ENCODE measurements around the gene RTP5.

Gene RTP5

GRCh38 chr2:241841181-241842066, 28.1 kb upstream of the RTP5 start:
- Histone ChIP-seq H3K27ac (ENCODE audit: low read depth, low read length) (no peak overlapping the region), H2AFZ (ENCODE audit: low read depth, low read length, severe bottlenecking) (no peak overlapping the region), H3K27me3 (ENCODE audit: low read length) (no peaks in the 10 kb centered on the region), H3K4me2 (ENCODE audit: low read depth, low read length, poor library complexity, severe bottlenecking) (no peak overlapping the region), H4K20me1 (ENCODE audit: low read depth, low read length) (no peaks in the 10 kb centered on the region), H3K4me3 (ENCODE audit: insufficient read depth, low read length, poor library complexity, severe bottlenecking) (no peak overlapping the region), H3K79me2 (ENCODE audit: insufficient read depth, low read length) (no peaks in the 10 kb centered on the region), H3F3A (ENCODE audit: insufficient read depth) (no peaks in the 10 kb centered on the region), H3K9me3 (ENCODE audit: insufficient read depth, low read length) (no peaks in the 10 kb centered on the region), H3K9me2 (replicated peaks; ENCODE audit: insufficient read depth, low read length) (no peaks in the 10 kb centered on the region), H3K9ac (ENCODE audit: low read length) (no peak overlapping the region), H3K36me3 (ENCODE audit: low read length) (no peaks in the 10 kb centered on the region)
- TF ChIP-seq EZH2phosphoT487 (conservative IDR thresholded peaks at IDR 0.05; ENCODE audit: low read length), result no peak
- TF ChIP-seq CTCF (IDR thresholded peaks at IDR 0.05; ENCODE audit: insufficient read depth, low read length, poor library complexity, severe bottlenecking), result no peak

DNA sequence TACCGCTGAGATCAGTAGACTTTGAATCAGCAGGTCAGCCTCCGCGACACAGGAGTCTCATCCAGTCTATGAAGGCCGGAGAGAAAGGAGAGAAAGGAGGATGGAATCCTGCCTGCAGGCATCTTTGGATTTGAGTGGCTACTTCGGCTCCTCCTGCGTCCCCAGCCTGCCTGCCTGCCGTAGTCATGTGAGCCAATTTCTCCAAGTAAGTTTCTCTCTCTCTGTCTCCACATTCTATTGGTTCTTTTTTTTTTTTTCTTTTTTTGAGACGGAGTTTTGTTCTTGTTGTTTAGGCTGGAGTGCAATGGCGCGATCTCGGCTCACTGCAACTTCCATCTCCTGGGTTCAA, 27.5 kb upstream of the RTP5 start:
- H3K9me3 ChIP-seq (ENCODE audit: insufficient read depth, low read length), result no peaks in the 10 kb centered on the region
- H3K27ac ChIP-seq (ENCODE audit: low read depth, low read length), result no peak overlapping the region
- no peak overlapping the region for H3K9ac ChIP-seq (ENCODE audit: low read length)
- H3K4me3 ChIP-seq (ENCODE audit: insufficient read depth, low read length, poor library complexity, severe bottlenecking), result no peak overlapping the region
- H3K79me2 ChIP-seq (ENCODE audit: insufficient read depth, low read length), result no peaks in the 10 kb centered on the region
- no peak overlapping the region for H2AFZ ChIP-seq (ENCODE audit: low read depth, low read length, severe bottlenecking)
- H3K36me3 ChIP-seq (ENCODE audit: low read length), result no peaks in the 10 kb centered on the region
- H4K20me1 ChIP-seq (ENCODE audit: low read depth, low read length), result no peaks in the 10 kb centered on the region
- H3K27me3 ChIP-seq (ENCODE audit: low read length), result no peaks in the 10 kb centered on the region
- no peaks in the 10 kb centered on the region for H3F3A ChIP-seq (ENCODE audit: insufficient read depth)
- TF ChIP-seq EZH2phosphoT487 (conservative IDR thresholded peaks at IDR 0.05; ENCODE audit: low read length), result no peak
- TF ChIP-seq CTCF (IDR thresholded peaks at IDR 0.05; ENCODE audit: insufficient read depth, low read length, poor library complexity, severe bottlenecking), result no peak
- no peak overlapping the region for H3K4me2 ChIP-seq (ENCODE audit: low read depth, low read length, poor library complexity, severe bottlenecking)
- H3K9me2 ChIP-seq (replicated peaks; ENCODE audit: insufficient read depth, low read length), result no peaks in the 10 kb centered on the region

DNA sequence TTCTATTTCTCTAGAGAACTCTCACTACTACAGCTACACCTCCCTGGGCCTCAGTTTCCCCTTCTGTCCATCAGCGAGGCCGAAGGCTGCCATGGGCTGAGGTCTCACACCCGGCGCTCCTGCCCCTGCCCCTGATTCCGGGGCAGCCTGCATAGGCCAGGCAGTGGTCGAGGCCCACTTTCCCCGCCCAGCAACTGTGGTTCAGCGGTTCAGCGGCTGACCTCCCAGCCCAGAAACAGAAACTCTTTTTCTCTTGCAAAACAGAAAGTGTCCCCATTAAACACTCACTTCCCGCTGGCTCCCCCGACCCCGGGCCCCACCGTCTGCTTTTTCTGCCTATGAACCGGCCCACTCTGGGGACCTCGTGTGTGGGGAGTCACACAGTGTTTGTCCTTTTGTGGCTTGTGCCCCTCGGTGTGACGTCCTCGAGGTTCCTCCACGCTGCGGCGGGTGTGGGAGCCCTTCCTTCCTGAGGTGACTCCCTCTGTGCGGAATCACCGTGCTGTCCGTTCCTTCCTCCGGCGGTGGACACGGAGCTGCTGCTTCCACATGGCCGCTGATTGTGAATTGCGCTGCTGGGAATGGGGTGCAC, 26.8 kb upstream of the RTP5 start:
- Histone ChIP-seq H3F3A (ENCODE audit: insufficient read depth) (no peaks in the 10 kb centered on the region), H2AFZ (ENCODE audit: low read depth, low read length, severe bottlenecking) (no peak overlapping the region), H3K9me2 (replicated peaks; ENCODE audit: insufficient read depth, low read length) (no peaks in the 10 kb centered on the region), H3K9me3 (ENCODE audit: insufficient read depth, low read length) (no peaks in the 10 kb centered on the region), H3K79me2 (ENCODE audit: insufficient read depth, low read length) (no peaks in the 10 kb centered on the region), H4K20me1 (ENCODE audit: low read depth, low read length) (no peaks in the 10 kb centered on the region), H3K9ac (ENCODE audit: low read length) (no peak overlapping the region), H3K4me3 (ENCODE audit: insufficient read depth, low read length, poor library complexity, severe bottlenecking) (no peak overlapping the region), H3K4me2 (ENCODE audit: low read depth, low read length, poor library complexity, severe bottlenecking) (no peak overlapping the region), H3K27ac (ENCODE audit: low read depth, low read length) (no peak overlapping the region), H3K27me3 (ENCODE audit: low read length) (no peaks in the 10 kb centered on the region), H3K36me3 (ENCODE audit: low read length) (no peaks in the 10 kb centered on the region)
- TF ChIP-seq CTCF (IDR thresholded peaks at IDR 0.05; ENCODE audit: insufficient read depth, low read length, poor library complexity, severe bottlenecking) (no peak), EZH2phosphoT487 (conservative IDR thresholded peaks at IDR 0.05; ENCODE audit: low read length) (no peak)
